Panc1 (cell line): Measurements from ENCODE around the gene TTBK1.

Source experiments
- CTCF ChIP-seq: fragments of 450-650 bp; IDR thresholded peaks from 2 replicates; pipeline ENCODE4 v1.5.1; 2017; ENCODE audit warnings: mild to moderate bottlenecking
- POLR2AphosphoS5 ChIP-seq: IDR thresholded peaks from 2 replicates; pipeline ENCODE4 v1.6.1; 2012; ENCODE audit warnings: mild to moderate bottlenecking, low read depth, low read length, moderate library complexity
- REST ChIP-seq, 2 experiments: IDR thresholded peaks; 2 replicates each; pipeline ENCODE4 v1.6.1; 2011 to 2012; ENCODE audit warnings: low read depth in 2 of 2, control low read depth in 1 of 2, low read length in 1 of 2, mild to moderate bottlenecking in 1 of 2, moderate library complexity in 1 of 2; ENCODE audit not compliant: insufficient read depth in 1 of 2
- SIN3A ChIP-seq: IDR thresholded peaks from 2 replicates; pipeline ENCODE4 v1.6.1; 2012; ENCODE audit warnings: low read depth, mild to moderate bottlenecking, low read length, moderate library complexity, borderline replicate concordance; ENCODE audit not compliant: insufficient read depth
- TCF7L2 ChIP-seq: IDR thresholded peaks from 2 replicates; pipeline ENCODE4 v1.6.1; 2011; ENCODE audit warnings: mild to moderate bottlenecking, low read depth, low read length, inconsistent platforms

- no peak for TF ChIP-seq CTCF
- TF ChIP-seq REST (IDR thresholded peaks at IDR 0.05; ENCODE audit: insufficient read depth in 1 of 2, low read depth in 2 of 2, low read length in 1 of 2), result no peak
- TF ChIP-seq POLR2AphosphoS5, result no peak
- TF ChIP-seq TCF7L2, result no peak
- TF ChIP-seq SIN3A, result no peak
Observed at GRCh38 chr6:43283905-43284304, 40.6 kb downstream of the TTBK1 start.
